Stimulated activated naive B cell treated with anti-CD40 and anti-IgM and Interleukin-4, amounts not matched to agents 10 μg/mL and 1 μg/mL and 100 μg/mL, for 72 hours (primary cell): Measurements from ENCODE around the gene KCTD21.
"Not testable (repeated sequence)": the region's sequence is repeated elsewhere in the genome, so short reads cannot be mapped to it uniquely, and the experiment has no call there.

ENCODE experiments used
- ATAC-seq, 2 donors: fragments of 150-1000 bp; cut with Tn5 transposase; replicated peaks; 2 replicates each; pipeline ENCODE4 v1.10.0; 2021; ENCODE audit warnings: moderate library complexity in 1 of 2
- DNase-seq: peaks from one replicate; pipeline ENCODE4 v3.0.0; 2021
- H3K27ac Mint-ChIP-seq: one replicate; pipeline ENCODE4 v1.8.0; 2022; ENCODE audit warnings: mild to moderate bottlenecking, mixed read lengths
- H3K27me3 Mint-ChIP-seq, 2 donors: one replicate each; pipeline ENCODE4 v1.8.0; 2022; ENCODE audit warnings: mixed read lengths in 2 of 2
- H3K36me3 Mint-ChIP-seq, 2 donors: one replicate each; pipeline ENCODE4 v1.8.0; 2022; ENCODE audit warnings: mixed read lengths in 2 of 2, mild to moderate bottlenecking in 1 of 2
- H3K4me1 Mint-ChIP-seq, 2 donors: one replicate each; pipeline ENCODE4 v1.8.0; 2022; ENCODE audit warnings: mixed read lengths in 2 of 2, mild to moderate bottlenecking in 1 of 2
- H3K4me3 Mint-ChIP-seq, 2 donors: one replicate each; pipeline ENCODE4 v1.8.0; 2022; ENCODE audit warnings: mild to moderate bottlenecking in 2 of 2, mixed read lengths in 2 of 2, moderate library complexity in 1 of 2
- H3K9me3 Mint-ChIP-seq, 2 donors: one replicate each; pipeline ENCODE4 v1.8.0; 2022; ENCODE audit warnings: mixed read lengths in 2 of 2, mild to moderate bottlenecking in 1 of 2

The KCTD21 gene

DNA sequence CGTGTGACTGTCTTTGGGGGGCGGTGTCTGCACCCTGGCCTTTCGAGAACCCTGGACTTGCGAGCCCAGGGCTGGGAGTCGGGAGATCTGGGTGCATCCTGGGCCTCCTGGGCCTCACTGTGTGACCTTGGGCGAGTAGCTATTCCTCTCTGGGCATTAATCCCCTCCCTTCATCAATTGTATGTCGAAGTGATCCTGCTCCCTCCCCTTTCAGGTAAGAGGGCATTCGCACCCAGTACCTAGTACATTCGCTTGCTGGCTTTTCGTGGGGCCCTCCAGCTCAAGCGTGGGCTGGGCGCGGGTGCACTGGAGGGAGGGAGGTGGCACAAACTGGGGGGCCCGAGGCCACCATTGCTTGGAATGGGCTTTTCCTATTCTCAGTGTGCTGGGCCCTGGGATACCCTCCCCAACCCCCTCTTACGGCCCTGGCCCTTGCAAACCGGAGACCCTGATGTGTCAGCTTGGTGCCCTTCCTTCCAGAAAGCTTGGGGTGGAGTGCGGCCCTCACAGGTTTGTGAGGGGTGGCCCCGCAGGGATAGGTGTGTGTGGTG, 823 bp upstream of the KCTD21 start:
- H3K4me3 Mint-ChIP-seq = peak overlapping the region; percentile 99 to 100
- peaks cover 43 to 67% of the 10 kb centered on the region in 2 donors for H3K4me1 Mint-ChIP-seq
- H3K27ac Mint-ChIP-seq = peak overlapping the region; percentile 81
- H3K9me3 Mint-ChIP-seq = peaks cover 2 to 3% of the 10 kb centered on the region in 2 donors
- ATAC-seq (no peak), DNase-seq (no peak)
- peaks cover 11 to 27% of the 10 kb centered on the region in 2 donors for H3K36me3 Mint-ChIP-seq
- H3K27me3 Mint-ChIP-seq = no peaks in the 10 kb centered on the region

DNA sequence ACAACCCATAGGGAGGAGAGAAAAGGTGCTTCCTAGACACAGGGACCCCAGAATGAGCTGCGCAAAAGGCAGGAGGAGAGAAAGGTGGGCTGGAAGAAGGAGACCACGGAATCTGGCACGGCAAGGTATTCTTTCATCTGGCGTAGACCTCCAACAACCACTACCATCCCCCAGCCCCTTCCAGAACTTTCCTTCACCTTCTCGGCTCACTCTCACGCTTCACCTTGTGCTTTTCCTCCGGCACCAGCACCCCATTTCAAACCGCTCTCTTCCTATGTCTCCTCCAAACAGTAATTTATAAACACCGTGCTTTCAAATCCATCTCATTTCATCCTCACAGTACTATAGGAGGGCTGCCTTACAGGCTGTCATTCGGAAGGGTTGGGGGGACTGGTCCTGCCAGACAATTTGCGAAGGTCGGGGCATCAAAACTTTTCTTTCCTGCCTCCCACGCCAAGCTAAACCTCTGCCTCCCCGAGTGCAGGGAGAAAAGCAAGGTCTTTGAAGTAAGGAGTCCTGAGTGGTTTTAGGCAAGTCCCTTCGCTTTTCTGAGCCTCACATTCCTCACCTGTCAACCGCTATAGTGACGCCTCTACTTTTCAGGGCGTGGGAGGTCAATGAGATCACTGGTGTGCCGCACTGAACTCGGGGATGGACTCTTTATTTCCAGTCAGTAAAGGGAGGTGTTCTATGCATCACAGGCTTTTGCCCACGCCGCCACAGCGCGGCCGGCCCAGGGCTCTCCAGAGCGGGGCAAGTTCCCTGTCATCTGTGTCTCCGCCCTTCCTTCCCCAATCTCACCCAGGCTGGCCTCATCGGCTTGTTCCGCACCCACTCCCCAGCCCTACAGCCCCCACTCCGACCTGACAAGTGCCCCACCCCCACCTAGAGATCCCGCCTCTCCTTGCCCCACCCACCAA, 800 bp downstream of the KCTD21 start:
- no peaks in the 10 kb centered on the region for H3K27me3 Mint-ChIP-seq
- peak; percentile 74 for DNase-seq
- H3K27ac Mint-ChIP-seq = peak overlapping the region; percentile 97
- H3K4me1 Mint-ChIP-seq = peaks cover 35 to 55% of the 10 kb centered on the region in 2 donors
- H3K4me3 Mint-ChIP-seq = peak overlapping the region; percentile 99 to 100
- peaks cover 12 to 30% of the 10 kb centered on the region in 2 donors for H3K36me3 Mint-ChIP-seq
- ATAC-seq = peak; percentile 64 to 72
- peaks cover 2 to 3% of the 10 kb centered on the region in 2 donors for H3K9me3 Mint-ChIP-seq

GRCh38 chr11:78181185-78181584, 7.2 kb downstream of the KCTD21 start:
- H3K27ac Mint-ChIP-seq = no peak overlapping the region
- H3K36me3 Mint-ChIP-seq = peaks cover 35 to 47% of the 10 kb centered on the region in 2 donors
- H3K27me3 Mint-ChIP-seq = no peaks in the 10 kb centered on the region
- DNase-seq = no peak
- H3K9me3 Mint-ChIP-seq = peaks cover 9 to 14% of the 10 kb centered on the region in 2 donors
- no peak for ATAC-seq
- H3K4me1 Mint-ChIP-seq = peaks cover 4 to 5% of the 10 kb centered on the region in 2 donors
- H3K4me3 Mint-ChIP-seq = no peak overlapping the region

DNA sequence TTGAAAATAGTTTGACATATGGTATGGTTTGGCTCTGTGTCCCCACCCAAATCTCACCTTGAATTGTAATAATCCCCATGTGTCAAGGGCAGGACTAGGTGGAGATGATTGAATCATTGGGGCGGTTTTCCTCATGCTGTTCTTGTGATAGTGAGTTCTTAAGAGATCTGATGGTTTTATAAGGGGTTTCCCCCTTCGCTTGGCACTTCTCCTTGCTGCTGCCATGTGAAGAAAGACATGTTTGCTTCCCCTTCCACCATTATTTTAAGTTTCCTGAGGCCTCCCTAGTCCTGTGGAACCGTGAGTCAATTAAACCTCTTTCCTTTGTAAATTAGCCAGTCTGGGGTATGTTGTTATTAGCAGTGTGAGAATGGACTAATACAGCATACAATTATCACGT, 7.7 kb downstream of the KCTD21 start:
- Mint-ChIP-seq H3K27ac (peak overlapping the region; percentile 84), H3K4me1 (peaks cover 4 to 5% of the 10 kb centered on the region in 2 donors), H3K4me3 (no peak overlapping the region), H3K9me3 (peaks cover 10 to 16% of the 10 kb centered on the region in 2 donors), H3K36me3 (peaks cover 39 to 51% of the 10 kb centered on the region in 2 donors), H3K27me3 (no peaks in the 10 kb centered on the region)
- DNase-seq (no peak), ATAC-seq (no peak)

- Mint-ChIP-seq H3K36me3 (peaks cover 42 to 55% of the 10 kb centered on the region in 2 donors), H3K27ac (no peak overlapping the region), H3K4me3 (no peak overlapping the region), H3K27me3 (no peaks in the 10 kb centered on the region), H3K9me3 (peaks cover 10 to 16% of the 10 kb centered on the region in 2 donors), H3K4me1 (peaks cover 4 to 5% of the 10 kb centered on the region in 2 donors)
- DNase-seq (no peak), ATAC-seq (no peak)
These were observed 8.9 kb downstream of the KCTD21 start for GRCh38 chr11:78179459-78180071.

GRCh38 chr11:78177216-78177615, 11.2 kb downstream of the KCTD21 start:
- peaks cover 54 to 67% of the 10 kb centered on the region in 2 donors for H3K36me3 Mint-ChIP-seq
- H3K27ac Mint-ChIP-seq = no peak overlapping the region
- peaks cover 4 to 5% of the 10 kb centered on the region in 2 donors for H3K4me1 Mint-ChIP-seq
- peaks cover 10 to 16% of the 10 kb centered on the region in 2 donors for H3K9me3 Mint-ChIP-seq
- ATAC-seq = no peak
- no peak overlapping the region for H3K4me3 Mint-ChIP-seq
- no peak for DNase-seq
- H3K27me3 Mint-ChIP-seq = no peaks in the 10 kb centered on the region

GRCh38 chr11:78176605-78177141, 11.8 kb downstream of the KCTD21 start:
- ATAC-seq (no peak), DNase-seq (no peak)
- Mint-ChIP-seq H3K4me3 (no peak overlapping the region), H3K27me3 (no peaks in the 10 kb centered on the region), H3K27ac (no peak overlapping the region), H3K9me3 (peaks cover 10 to 16% of the 10 kb centered on the region in 2 donors), H3K4me1 (peaks cover 4 to 5% of the 10 kb centered on the region in 2 donors), H3K36me3 (peaks cover 58 to 69% of the 10 kb centered on the region in 2 donors)

DNA sequence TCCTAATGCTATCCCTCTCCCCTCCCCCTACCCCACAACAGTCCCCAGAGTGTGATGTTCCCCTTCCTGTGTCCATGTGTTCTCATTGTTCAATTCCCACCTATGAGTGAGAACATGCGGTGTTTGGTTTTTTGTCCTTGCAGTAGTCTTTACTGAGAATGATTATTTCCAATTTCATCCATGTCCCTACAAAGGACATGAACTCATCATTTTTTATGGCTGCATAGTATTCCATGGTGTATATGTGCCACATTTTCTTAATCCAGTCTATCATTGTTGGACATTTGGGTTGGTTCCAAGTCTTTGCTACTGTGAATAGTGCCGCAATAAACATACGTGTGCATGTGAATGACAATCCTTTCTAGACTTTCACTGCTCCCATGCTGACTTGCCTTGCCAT, 12.6 kb downstream of the KCTD21 start:
- not testable (repeated sequence) for H3K4me1 Mint-ChIP-seq, H3K27ac Mint-ChIP-seq, H3K4me3 Mint-ChIP-seq, DNase-seq, ATAC-seq, H3K27me3 Mint-ChIP-seq
- Mint-ChIP-seq H3K36me3 (peaks cover 52 to 65% of the 10 kb centered on the region in 2 donors), H3K9me3 (peaks cover 8 to 11% of the 10 kb centered on the region in 2 donors)

DNA sequence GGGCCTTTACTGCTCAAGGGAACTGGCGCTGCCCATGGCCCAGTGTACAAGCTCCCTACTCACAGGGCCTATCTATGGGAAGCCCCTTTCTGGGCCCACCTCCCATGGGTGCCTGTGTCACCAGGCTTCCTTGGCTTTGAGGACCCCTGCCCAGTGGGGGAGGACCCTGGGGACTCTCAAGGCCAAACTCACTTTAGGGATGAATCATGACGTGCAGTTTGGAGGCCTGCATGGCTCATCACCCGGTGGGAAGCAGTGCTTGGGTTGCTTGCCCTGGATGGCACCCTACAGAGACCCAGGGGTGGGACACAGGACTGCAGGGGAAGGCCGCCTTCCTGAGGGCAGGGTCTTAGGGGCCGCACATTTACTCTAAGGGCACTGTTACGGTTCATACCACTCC, 16.5 kb downstream of the KCTD21 start:
- Mint-ChIP-seq H3K4me3 (no peak overlapping the region), H3K27ac (no peak overlapping the region), H3K27me3 (no peaks in the 10 kb centered on the region), H3K4me1 (no peaks in the 10 kb centered on the region), H3K9me3 (peaks cover 3 to 5% of the 10 kb centered on the region in 2 donors), H3K36me3 (peaks cover 44 to 47% of the 10 kb centered on the region in 2 donors)
- no peak for DNase-seq
- ATAC-seq = no peak

- no peak overlapping the region for H3K27ac Mint-ChIP-seq
- no peaks in the 10 kb centered on the region for H3K27me3 Mint-ChIP-seq
- DNase-seq (no peak), ATAC-seq (no peak)
- H3K4me1 Mint-ChIP-seq = no peaks in the 10 kb centered on the region
- peaks cover 36 to 37% of the 10 kb centered on the region in 2 donors for H3K36me3 Mint-ChIP-seq
- no peaks in the 10 kb centered on the region for H3K9me3 Mint-ChIP-seq
- no peak overlapping the region for H3K4me3 Mint-ChIP-seq
These were observed 17.4 kb downstream of the KCTD21 start for GRCh38 chr11:78170874-78171549.

DNA sequence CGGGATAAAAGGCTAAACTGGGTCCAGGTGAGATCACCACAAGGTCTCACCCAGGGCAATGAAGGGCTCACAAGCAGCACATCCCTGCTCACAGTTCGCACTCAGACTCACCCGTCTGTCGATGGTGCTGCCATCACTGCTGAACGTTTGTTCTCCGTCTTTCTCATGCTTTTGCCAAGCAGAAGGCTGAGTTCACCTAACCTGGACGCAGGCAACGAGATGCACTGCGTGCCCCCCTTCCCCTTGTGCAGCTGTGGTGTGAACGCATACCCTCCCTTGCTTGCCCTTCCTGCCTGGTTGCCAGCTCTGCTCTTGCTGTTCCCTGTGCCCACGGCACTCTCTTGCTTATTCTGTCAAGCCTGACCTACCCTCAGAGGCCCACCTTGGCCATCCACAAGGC, 18.0 kb downstream of the KCTD21 start:
- Mint-ChIP-seq H3K4me3 (no peak overlapping the region), H3K27me3 (no peaks in the 10 kb centered on the region), H3K27ac (no peak overlapping the region), H3K9me3 (no peaks in the 10 kb centered on the region), H3K4me1 (no peaks in the 10 kb centered on the region), H3K36me3 (peaks cover 33 to 35% of the 10 kb centered on the region in 2 donors)
- ATAC-seq = no peak
- no peak for DNase-seq

GRCh38 chr11:78168539-78169477, 19.6 kb downstream of the KCTD21 start:
- Mint-ChIP-seq H3K36me3 (peaks cover 23 to 24% of the 10 kb centered on the region in 2 donors), H3K27me3 (no peaks in the 10 kb centered on the region), H3K4me1 (no peaks in the 10 kb centered on the region), H3K9me3 (no peaks in the 10 kb centered on the region), H3K27ac (no peak overlapping the region), H3K4me3 (no peak overlapping the region)
- DNase-seq (no peak), ATAC-seq (no peak)

DNA sequence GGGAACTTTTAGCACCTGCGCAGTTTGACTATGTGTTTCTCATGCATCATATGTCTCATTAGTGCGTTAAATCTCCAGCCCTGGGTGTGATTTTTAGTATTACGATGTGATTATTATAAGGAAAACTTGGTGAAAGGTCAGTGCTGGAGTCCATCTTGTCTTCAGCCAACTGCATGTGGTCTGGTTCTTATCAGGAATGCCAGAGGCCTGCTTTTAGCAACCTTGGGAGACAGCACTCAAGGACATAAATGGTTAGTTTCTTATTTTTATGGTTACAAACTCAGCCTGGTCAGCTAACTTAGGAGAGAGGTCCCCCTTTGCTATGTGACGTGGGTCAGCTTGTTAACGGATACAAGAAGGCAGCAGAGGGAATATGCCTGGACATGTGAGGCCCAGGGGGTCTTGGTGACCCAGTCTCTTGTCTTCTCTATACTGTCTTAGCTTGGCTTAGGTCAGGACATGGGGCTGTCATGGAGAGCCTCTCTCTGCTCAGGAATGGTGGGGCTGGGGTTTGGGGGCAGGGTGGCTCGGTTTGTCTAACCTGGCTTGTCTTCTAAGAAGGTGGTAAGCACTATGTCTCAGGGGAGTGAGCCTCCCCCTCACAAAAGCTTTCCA, 21.5 kb downstream of the KCTD21 start:
- no peak for DNase-seq

More for the DNA sequence above, 21.5 kb downstream of the KCTD21 start:
- H3K4me1 Mint-ChIP-seq = no peaks in the 10 kb centered on the region
- no peaks in the 10 kb centered on the region for H3K9me3 Mint-ChIP-seq
- H3K4me3 Mint-ChIP-seq = no peak overlapping the region
- no peak overlapping the region for H3K27ac Mint-ChIP-seq
- no peaks in the 10 kb centered on the region for H3K27me3 Mint-ChIP-seq
- peaks cover 7% of the 10 kb centered on the region in 2 donors for H3K36me3 Mint-ChIP-seq
- ATAC-seq = no peak
